Fibroblast of the aortic adventitia (primary cell): ENCODE data around the gene DNAH10. TPM values are rescaled to one million over a fixed set of nuclear protein-coding genes. Genes with fewer than 3 reads are reported as not detected.

ENCODE experiments used
- DNase-seq: peaks from one replicate; pipeline ENCODE4 v3.0.0-alpha.2; 2010; ENCODE audit warnings: low read depth
- H3K4me3 ChIP-seq: 2 replicates; pipeline ENCODE4 v1.5.1; 2011; ENCODE audit warnings: low read depth, mild to moderate bottlenecking, control low read depth, low read length, moderate library complexity
- CTCF ChIP-seq: IDR thresholded peaks from 2 replicates; pipeline ENCODE4 v1.5.1; 2011; ENCODE audit warnings: mild to moderate bottlenecking, low read length, control low read depth, inconsistent platforms; ENCODE audit not compliant: insufficient read depth
- total RNA-seq: library from RNA; depleted of rRNA; stranded (reverse); fragments of >200 nt; gene quantifications from 2 replicates; pipeline ENCODE4 v1.2.3, GENCODE V29; 2012; ENCODE audit warnings: low replicate concordance

Gene DNAH10
- total RNA-seq, 1 donor: 0.18 TPM

- no peak for TF ChIP-seq CTCF
- no peak overlapping the region for H3K4me3 ChIP-seq
- no peak for DNase-seq
These were observed 194.1 kb downstream of the DNAH10 start for GRCh38 chr12:123956249-123956648.

GRCh38 chr12:123957196-123957595 is 195.1 kb downstream of the DNAH10 start:
- no peak for DNase-seq
- no peak overlapping the region for H3K4me3 ChIP-seq
- TF ChIP-seq CTCF: no peak

GRCh38 chr12:123958462-123958861 is 196.4 kb downstream of the DNAH10 start:
- H3K4me3 ChIP-seq: no peak overlapping the region
- no peak for DNase-seq
- TF ChIP-seq CTCF: no peak

GRCh38 chr12:123958876-123959275 is 196.8 kb downstream of the DNAH10 start:
- H3K4me3 ChIP-seq: no peak overlapping the region

GRCh38 chr12:123960029-123960735 is 198.1 kb downstream of the DNAH10 start:
- no peak for TF ChIP-seq CTCF

More at GRCh38 chr12:123958876-123959275, 196.8 kb downstream of the DNAH10 start:
- no peak for DNase-seq
- TF ChIP-seq CTCF: no peak

GRCh38 chr12:123960856-123961255 is 198.8 kb downstream of the DNAH10 start:
- no peak for TF ChIP-seq CTCF
- DNase-seq: no peak
- H3K4me3 ChIP-seq: no peak overlapping the region

More at GRCh38 chr12:123960029-123960735, 198.1 kb downstream of the DNAH10 start:
- no peak overlapping the region for H3K4me3 ChIP-seq
- no peak for DNase-seq
